Midbrain (tissue), 1 donor: ENCODE measurements around the gene GDF10.

Experiments
- DNase-seq: peaks from one replicate; lab custom pipeline; 2025; lab: John Stamatoyannopoulos, UW

GDF10 gene

GRCh38 chr10:47316131-47316530 lies 16.1 kb downstream of the GDF10 start:
- DNase-seq = no peak

- no peak for DNase-seq
Measured at GRCh38 chr10:47317251-47317650, 17.3 kb downstream of the GDF10 start.

DNA sequence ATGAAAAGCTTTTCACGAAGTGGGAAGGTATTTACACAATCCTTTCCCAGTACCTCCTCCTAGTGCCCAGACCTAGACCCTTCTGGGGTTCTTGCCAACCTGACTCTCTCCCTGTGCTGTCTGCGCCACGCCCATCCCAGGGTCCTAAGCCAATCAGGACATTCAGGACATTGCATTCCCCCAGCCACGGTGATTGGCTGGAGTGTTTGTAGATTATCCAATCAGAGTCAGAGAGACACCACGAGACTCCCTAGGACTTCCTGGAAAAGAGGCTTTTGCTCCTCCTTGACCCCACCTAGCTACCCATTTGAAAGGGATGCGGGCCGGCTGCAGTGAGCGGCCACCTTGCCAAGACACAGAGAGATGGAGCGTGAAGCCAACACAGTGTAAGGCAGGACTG lies 18.7 kb downstream of the GDF10 start:
- no peak for DNase-seq

DNA sequence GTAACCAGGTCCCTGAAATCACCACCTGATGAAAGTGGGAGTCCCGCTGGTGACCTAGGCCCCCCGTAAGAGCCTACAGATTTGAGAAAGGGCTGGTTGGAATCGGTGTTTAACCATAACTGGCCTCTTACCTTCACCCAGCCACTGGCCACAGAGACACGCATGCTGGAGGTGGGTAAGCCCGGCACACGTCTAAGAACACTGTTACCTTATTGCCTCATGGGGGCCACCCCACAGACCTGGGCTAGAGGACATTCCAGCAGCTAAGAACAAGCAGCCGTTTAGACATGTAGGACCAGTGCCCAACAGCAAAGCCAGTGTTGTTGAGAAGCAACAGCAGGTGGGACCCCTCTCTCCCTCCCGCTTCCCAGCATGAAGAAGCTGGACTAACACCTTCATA lies 19.8 kb downstream of the GDF10 start:
- DNase-seq = no peak

- no peak for DNase-seq
Measured at GRCh38 chr10:47320812-47321211, 20.8 kb downstream of the GDF10 start.

- no peak for DNase-seq
Measured at GRCh38 chr10:47321521-47322195, 21.7 kb downstream of the GDF10 start.

GRCh38 chr10:47322300-47323061 lies 22.5 kb downstream of the GDF10 start, which contains the start of gene GDF2:
GDF2 (plus strand) TSS chr10:47322454; CDS start chr10:47322669, 215 bp downstream.
- no peak for DNase-seq

DNA sequence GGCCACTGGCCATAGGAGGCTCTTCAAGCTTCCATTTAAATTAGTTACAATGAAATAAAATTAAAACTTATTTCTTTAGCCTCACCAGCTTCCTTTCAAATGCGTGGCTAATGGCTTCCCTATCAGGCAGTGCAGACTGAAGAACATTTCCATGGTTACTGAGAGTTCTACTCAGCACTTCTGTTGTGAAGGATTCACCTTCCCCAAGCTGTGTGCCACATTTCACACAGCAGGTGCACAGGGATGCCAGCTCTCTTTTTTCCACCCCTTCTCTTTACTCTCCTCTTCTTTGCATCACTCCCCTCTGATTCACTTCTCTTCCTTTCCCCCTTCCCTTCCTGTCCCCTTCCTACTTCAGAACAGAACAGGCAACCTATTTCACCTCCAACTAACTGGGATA lies 23.1 kb downstream of the GDF10 start:
- no peak for DNase-seq

- no peak for DNase-seq
Measured at GRCh38 chr10:47323636-47324296, 23.8 kb downstream of the GDF10 start.

DNA sequence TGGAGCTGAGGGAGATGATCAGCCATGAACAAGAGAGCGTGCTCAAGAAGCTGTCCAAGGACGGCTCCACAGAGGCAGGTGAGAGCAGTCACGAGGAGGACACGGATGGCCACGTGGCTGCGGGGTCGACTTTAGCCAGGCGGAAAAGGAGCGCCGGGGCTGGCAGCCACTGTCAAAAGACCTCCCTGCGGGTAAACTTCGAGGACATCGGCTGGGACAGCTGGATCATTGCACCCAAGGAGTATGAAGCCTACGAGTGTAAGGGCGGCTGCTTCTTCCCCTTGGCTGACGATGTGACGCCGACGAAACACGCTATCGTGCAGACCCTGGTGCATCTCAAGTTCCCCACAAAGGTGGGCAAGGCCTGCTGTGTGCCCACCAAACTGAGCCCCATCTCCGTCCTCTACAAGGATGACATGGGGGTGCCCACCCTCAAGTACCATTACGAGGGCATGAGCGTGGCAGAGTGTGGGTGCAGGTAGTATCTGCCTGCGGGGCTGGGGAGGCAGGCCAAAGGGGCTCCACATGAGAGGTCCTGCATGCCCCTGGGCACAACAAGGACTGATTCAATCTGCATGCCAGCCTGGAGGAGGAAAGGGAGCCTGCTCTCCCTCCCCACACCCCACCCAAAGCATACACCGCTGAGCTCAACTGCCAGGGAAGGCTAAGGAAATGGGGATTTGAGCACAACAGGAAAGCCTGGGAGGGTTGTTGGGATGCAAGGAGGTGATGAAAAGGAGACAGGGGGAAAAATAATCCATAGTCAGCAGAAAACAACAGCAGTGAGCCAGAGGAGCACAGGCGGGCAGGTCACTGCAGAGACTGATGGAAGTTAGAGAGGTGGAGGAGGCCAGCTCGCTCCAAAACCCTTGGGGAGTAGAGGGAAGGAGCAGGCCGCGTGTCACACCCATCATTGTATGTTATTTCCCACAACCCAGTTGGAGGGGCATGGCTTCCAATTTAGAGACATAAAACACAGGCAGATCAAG lies 25.6 kb downstream of the GDF10 start:
- no peak for DNase-seq

- DNase-seq = no peak
Measured at GRCh38 chr10:47326306-47326926, 26.4 kb downstream of the GDF10 start.

GRCh38 chr10:47326927-47327330 lies 26.9 kb downstream of the GDF10 start:
- DNase-seq = no peak

GRCh38 chr10:47329855-47330254 lies 29.9 kb downstream of the GDF10 start:
- DNase-seq = no peak

DNA sequence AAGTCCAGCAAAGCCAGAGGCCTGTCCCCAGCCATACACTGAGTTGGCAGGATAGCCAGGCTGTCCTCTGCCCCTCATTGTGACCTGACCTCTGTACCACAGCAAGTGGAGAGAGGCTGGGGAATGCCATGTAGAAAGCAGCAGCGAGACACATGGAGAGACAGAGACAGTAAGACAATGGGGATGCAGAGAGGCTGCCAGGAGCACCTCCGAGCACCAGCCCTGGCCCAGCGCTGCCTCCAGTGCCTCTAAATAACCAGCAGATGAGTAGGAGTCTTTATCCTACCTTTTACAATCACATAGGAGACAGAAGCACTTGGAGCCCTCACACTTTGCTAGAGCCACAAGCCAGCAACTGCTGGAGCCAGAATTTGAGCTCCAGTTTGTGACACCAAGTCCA lies 30.4 kb downstream of the GDF10 start:
- DNase-seq = no peak

- no peak for DNase-seq
Measured at GRCh38 chr10:47330804-47331203, 30.8 kb downstream of the GDF10 start.

DNA sequence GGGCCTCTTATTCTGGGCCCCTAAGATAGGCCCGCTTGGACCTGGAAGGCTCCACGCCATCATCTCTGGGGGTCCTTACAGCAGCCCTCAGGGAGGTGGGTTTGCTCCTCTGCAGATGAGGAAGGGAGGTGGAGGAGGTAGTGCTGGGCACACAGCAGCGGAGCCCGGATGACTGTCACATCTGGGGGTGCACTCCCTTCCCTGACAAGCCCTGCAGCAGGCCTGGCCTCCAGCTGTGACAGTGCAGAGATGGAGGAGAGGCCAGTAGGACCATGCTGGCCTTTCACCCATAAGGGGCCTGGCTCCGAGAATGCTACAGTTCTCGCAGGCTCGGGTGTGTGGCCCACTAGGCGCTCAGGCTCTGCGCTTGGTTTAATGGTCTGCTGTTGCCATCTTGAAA lies 31.5 kb downstream of the GDF10 start:
- DNase-seq = no peak

DNA sequence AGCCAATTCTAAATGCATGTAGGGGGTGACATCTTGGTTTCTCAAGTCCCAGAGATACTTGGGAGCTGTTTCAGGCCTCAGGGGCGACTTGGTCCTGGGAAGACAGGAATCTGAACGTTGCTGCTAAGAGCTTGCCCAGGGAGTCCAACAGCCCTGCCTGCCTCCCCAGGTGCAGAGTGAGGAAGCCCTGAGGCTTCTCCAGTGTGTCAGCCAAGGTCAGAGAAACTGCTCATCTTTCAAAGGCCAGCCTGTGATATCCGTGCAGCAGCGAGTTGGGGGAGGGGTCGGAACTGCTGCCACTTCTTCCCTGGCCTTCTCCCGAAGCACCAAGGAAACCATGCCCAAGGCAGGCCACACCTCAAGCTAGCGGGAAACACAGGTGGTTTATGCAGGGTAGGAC lies 32.0 kb downstream of the GDF10 start:
- no peak for DNase-seq

- DNase-seq = no peak
Measured at GRCh38 chr10:47332371-47332770, 32.4 kb downstream of the GDF10 start.

DNA sequence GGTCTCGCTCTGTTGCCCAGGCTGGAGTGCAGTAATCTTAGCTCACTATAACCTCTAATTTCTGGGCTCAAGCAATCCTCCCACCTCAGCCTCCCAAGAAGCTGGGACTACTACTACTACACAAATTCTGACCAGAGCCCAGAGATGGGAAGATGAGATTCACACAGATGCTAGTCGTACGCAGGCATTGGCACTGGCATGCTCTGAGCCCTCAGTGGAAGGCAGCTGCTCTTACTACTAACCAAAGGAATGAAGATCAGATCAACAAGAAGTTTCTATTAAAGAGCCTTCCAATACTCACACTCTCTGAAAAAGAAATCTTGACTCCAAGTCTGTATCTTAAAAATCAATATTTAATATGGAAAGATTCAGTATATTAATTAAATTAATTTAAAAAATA lies 32.9 kb downstream of the GDF10 start:
- DNase-seq = no peak

GRCh38 chr10:47333532-47333931 lies 33.5 kb downstream of the GDF10 start:
- no peak for DNase-seq
